ENCODE data around the gene BCL6B. TPM values are rescaled to one million over a fixed set of nuclear protein-coding genes. Genes with fewer than 3 reads are reported as not detected.

BCL6B gene
- total RNA-seq, 3 donors from 2014 or later = 1.4 to 5.9 (median 4.1) TPM

GRCh38 chr17:7018331-7018964 lies 4.4 kb upstream of the BCL6B start:
- H3K27me3 ChIP-seq = no peaks in the 10 kb centered on the region
- H3K36me3 ChIP-seq = no peaks in the 10 kb centered on the region
- peak; percentile 82 for TF ChIP-seq POLR2A (IDR thresholded peaks at IDR 0.05)
- no peak for TF ChIP-seq CTCF (IDR thresholded peaks at IDR 0.05)
- TF ChIP-seq POLR2AphosphoS5 (IDR thresholded peaks at IDR 0.05) = peak; percentile 52 to 83 (median 67)
- peak in 1 of 2 donors; percentile 69 for DNase-seq (ENCODE audit: low spot score in 2 of 2)
- H3K9me3 ChIP-seq = no peaks in the 10 kb centered on the region
- H3K4me1 ChIP-seq = peaks cover 15 to 21% of the 10 kb centered on the region in 2 donors
- H3K27ac ChIP-seq = peak overlapping the region; percentile 97 to 100
- H3K4me3 ChIP-seq = peak overlapping the region; percentile 67 to 84 (median 70)
- intact Hi-C loops (cut with DNase I; ENCODE audit: low total_unique reads) = no loop called here

- Histone ChIP-seq H3K27me3 (no peaks in the 10 kb centered on the region), H3K4me3 (peak overlapping the region; percentile 67 to 84 (median 70)), H3K36me3 (no peaks in the 10 kb centered on the region), H3K27ac (peak overlapping the region; percentile 97 to 100), H3K4me1 (peaks cover 11 to 15% of the 10 kb centered on the region in 2 donors), H3K9me3 (no peaks in the 10 kb centered on the region)
- TF ChIP-seq POLR2AphosphoS5 (IDR thresholded peaks at IDR 0.05) (no peak), POLR2A (IDR thresholded peaks at IDR 0.05) (no peak), CTCF (IDR thresholded peaks at IDR 0.05) (no peak)
- intact Hi-C loops (cut with DNase I; ENCODE audit: low total_unique reads) = no loop called here
- DNase-seq (ENCODE audit: low spot score in 2 of 2) = no peak
Measured at GRCh38 chr17:7019367-7019766, 3.5 kb upstream of the BCL6B start.

GRCh38 chr17:7019839-7020519 lies 2.9 kb upstream of the BCL6B start:
- Histone ChIP-seq H3K4me3 (peak overlapping the region; percentile 67 to 84 (median 70)), H3K9me3 (no peaks in the 10 kb centered on the region), H3K27me3 (no peaks in the 10 kb centered on the region), H3K27ac (peak overlapping the region; percentile 97 to 100), H3K4me1 (peaks cover 11 to 15% of the 10 kb centered on the region in 2 donors), H3K36me3 (no peaks in the 10 kb centered on the region)
- TF ChIP-seq CTCF (IDR thresholded peaks at IDR 0.05) (no peak), POLR2AphosphoS5 (IDR thresholded peaks at IDR 0.05) (peak; percentile 26 to 57 (median 32)), POLR2A (IDR thresholded peaks at IDR 0.05) (no peak)
- peak in 1 of 2 donors; percentile 65 for DNase-seq (ENCODE audit: low spot score in 2 of 2)
- intact Hi-C loops (cut with DNase I; ENCODE audit: low total_unique reads) = no loop called here

DNA sequence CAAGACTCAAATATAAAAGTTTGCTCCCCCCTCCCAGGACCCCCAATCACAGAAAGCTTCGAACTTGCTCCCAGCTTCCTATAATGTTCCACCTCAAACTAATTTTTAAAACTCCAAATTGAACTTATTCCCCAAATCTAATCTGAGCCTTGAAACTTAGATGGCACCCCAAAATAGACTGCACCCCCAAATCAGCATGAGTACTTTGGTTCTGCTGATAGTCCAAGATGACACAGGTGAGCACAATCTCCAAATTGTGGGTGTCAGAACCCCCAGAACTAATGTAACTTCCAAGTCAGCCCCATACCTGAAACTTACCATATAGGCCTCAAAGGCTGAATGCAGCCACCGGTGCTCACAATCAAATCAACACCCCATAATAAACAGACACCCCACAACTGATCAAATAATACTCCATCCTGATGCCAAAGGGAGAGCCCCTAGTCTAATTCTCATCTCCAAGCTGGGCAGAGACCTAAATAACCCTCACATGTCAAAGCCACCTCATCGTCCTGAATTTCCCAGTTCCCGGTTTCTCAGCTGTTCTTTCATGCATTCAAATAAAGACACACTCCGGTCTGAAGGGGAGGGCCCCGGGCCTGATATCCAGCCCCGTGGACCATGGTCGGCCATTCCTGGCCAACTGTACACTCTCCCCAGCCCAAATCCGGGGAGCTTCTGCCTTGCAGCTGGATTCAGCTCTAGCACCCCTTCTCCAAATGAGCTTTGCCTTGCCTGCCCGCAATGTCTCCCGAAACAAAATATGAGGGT lies 1.8 kb upstream of the BCL6B start:
- Histone ChIP-seq H3K4me3 (peak overlapping the region in 1 of 3 donors; percentile 63), H3K9me3 (no peaks in the 10 kb centered on the region), H3K27me3 (no peaks in the 10 kb centered on the region), H3K36me3 (no peaks in the 10 kb centered on the region), H3K27ac (peak overlapping the region; percentile 91 to 97), H3K4me1 (peaks cover 10 to 11% of the 10 kb centered on the region in 2 donors)
- no peak for DNase-seq (ENCODE audit: low spot score in 2 of 2)
- TF ChIP-seq CTCF (IDR thresholded peaks at IDR 0.05) (no peak), POLR2A (IDR thresholded peaks at IDR 0.05) (no peak), POLR2AphosphoS5 (IDR thresholded peaks at IDR 0.05) (no peak)
- intact Hi-C loops (cut with DNase I; ENCODE audit: low total_unique reads) = no loop called here
